Measurements from ENCODE around the gene UBE2Q1.

Gene UBE2Q1

GRCh38 chr1:154501423-154502065 is 56.9 kb downstream of the UBE2Q1 start:
- no peak for FAIRE-seq

- no peak for FAIRE-seq
Measured at GRCh38 chr1:154500533-154500932, 57.9 kb downstream of the UBE2Q1 start.

- FAIRE-seq, result no peak
Measured at GRCh38 chr1:154499446-154499845, 59.0 kb downstream of the UBE2Q1 start.
